GM21529 (cell line): Measurements from ENCODE around the gene GABRB3.

Source experiments
- ATAC-seq: cut with Tn5 transposase; IDR thresholded peaks from one replicate; pipeline ENCODE4 v1.9.1; 2021; ENCODE audit not compliant: unreplicated experiment

The GABRB3 gene

DNA sequence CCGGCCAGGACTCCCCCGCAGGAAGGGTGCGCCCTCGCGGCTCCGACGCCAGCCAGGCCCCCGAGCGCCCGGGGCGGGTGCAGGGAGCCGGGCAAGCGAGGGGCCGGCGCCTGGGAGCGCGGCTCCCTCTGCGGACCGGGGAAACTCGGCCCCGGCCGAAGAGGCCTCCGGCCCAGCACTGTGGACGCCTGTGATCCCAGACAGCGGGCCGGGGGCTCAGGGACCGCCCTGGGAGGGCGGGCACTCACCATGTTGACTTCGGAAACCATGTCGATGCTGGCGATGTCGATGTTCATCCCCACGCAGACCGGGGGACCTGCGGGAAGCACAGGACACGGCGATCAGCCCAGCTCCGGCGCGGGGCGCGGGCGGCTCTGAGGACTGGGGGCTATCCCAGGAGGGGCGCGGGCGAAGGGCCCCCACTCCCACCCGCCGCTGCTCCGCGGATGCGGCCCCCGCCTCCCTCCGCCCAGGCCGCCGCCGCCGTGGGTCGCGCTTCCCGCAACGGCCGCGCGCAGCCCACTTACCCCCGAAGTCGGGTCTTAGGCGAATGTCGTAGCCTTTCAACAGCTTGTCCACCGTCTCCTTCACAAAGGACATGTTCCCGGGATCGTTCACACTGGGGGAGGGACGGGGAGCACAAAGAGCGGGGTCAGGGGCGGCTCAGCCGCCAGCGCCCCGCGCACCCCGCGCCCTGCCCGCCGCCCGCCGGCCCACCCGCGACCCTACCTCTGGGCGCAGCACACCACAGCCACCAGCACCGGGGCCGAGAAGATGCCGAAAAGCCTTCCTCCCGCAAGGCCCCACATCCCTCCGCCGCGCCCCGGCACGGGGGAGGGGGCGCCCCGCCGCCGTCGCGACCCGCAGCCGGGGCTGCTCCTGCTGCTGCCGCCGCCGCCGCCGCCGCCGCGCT, at the start of gene GABRB3:
Gene GABRB3, minus strand, starts transcription at position 913 of the 913 bp plus-strand sequence.
- no peak for ATAC-seq

DNA sequence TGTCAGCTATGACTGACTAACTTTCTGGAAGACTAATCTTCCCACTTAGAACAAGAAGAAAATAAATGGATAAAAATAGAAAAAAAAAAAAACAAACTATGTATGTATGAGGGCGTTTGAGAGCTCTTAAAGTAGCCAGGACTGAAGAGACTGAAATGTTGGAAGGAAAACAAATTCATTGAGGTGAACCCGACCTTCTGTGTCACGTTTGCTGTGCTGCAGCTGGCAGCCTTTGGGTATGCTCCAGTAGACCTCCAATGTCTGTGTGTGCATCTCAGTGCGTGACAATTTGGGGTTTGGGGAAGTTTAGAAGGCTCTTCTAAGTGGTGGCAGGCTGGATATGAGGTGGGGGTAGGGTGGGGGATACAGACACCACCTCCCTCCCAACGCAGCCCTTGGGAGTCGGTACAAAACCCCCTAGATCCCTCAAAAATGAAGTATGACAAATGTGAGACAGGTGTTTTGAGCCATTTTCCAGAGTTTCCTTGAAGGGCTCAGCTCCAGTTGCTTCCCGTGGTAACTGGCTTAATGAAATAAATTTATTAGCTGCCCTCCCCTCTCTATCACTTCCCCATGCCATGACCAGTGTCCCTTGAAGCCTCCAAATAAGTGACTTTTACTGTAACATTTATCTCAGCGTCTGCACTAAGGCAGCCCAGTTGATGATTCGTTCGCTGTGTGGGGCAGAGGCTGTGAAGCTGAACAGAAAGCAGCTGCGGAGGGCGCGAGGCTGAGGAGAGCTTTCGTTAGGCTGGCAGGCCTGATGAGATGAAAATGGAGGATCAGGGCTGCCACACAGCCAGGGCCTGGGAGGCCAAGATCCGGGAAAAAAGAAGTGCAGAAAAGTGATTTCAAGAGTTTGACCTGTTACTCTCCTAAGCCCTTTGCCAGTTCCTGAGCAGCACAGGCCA, 34.9 kb upstream of the GABRB3 start:
- ATAC-seq = no peak

DNA sequence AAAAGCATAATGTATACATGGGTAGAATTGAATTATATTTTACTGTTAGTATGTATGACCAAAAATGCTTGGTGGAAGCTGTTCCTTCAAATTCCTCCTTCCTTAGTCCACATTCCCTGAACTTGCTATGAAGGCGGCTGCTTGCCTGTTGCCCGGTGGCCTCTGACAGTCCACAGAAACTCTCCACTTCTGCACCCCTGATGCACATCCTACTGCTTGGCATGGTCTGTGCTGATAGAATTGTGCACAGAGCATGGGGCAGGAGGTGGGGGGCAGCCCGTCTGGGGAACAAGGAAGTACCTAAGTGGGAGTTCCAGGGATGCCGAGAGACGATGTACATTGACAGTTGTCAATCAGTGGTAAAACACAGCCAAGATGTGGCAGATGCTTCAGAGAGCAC, 33.7 kb upstream of the GABRB3 start:
- no peak for ATAC-seq

DNA sequence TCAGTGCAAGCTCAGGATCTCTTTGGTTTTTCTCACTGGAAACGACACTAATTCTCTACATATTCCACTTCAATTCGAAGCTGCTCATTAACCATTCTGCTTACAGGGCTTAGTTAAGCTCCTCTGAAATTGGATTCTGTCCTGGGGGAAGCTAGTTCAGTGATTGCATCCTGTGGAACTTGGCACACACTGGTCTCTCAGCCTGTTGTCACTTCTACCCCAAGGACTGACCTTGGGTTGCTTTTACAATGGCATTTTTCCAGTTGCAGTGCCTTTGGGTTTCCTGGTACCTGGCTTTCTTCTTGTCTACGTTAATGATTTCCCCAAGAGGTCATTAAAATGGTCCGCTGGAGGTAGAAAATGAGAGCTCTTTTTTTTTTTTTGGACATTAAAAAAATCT, 33.3 kb upstream of the GABRB3 start:
- no peak for ATAC-seq

DNA sequence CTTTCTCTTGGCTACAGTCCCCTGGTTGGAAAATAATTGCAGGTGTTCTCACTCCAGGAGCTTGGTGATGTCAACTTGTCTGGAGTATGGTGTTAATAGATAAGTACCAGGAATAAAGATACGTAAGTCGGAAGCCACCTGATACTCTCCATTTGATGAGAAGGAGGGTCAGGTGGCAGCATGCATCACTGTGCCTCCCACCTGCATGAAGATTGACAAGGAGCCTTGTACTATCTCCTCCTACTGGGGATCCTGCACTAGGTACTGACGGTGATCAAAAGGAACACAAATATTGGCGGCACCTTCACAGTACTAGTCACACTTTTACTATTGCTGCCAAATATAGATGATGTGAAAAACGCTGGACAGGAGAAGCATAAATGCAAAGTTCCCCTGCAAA, 32.6 kb upstream of the GABRB3 start:
- ATAC-seq = no peak

DNA sequence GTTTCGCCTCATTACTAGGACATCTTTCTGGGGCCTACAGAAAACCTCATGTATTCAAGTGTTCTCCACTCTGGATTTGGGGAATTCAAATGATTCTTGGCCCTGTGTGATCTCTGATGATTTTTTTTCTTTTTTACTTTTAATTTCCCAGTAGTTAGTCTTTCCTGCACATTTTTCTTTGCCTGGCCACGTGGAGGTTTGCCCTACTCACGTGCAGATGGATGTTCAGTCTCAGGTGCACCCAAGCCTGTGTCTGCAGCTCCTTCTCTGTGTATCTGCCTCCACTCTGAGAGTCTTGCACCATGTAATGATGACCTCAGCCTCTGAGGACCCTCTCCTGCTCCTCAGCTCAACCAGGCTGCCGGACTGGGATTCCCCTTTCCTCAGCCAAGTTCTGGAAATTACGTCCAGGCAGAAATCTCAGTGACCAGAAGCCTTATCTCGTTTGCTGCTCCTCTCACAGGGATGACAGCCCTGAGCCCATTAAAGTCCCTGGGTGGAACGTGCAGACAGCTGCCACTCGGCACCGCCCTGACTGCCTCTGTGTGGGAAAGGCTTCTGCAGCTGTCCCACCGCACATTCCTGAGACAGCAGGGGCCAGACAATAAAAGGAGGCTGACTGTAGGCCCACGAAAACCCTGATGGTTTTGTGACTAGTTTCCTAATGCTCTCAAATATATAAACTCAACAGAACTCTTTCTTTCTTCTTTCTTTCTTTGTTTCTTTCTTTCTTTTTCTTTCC, 31.4 kb upstream of the GABRB3 start:
- ATAC-seq = no peak

DNA sequence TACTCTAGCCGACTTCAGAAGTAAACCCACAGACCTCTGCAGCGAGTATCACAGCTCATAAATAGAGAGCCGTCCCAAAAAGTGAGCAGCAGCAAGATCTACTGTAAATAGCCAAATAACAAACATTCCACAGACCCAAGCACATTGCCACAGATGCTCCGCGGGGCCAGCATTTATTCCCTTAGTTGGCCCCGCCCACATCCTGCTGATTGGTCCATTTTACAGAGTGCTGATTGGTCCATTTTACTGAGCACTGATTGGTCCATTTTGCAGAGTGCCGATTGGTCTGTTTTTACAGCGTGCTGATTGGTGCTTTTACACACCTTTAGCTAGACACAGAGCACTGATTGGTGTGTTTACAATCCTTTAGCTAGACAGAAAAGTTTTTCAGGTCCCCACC, 17.3 kb upstream of the GABRB3 start:
- no peak for ATAC-seq

DNA sequence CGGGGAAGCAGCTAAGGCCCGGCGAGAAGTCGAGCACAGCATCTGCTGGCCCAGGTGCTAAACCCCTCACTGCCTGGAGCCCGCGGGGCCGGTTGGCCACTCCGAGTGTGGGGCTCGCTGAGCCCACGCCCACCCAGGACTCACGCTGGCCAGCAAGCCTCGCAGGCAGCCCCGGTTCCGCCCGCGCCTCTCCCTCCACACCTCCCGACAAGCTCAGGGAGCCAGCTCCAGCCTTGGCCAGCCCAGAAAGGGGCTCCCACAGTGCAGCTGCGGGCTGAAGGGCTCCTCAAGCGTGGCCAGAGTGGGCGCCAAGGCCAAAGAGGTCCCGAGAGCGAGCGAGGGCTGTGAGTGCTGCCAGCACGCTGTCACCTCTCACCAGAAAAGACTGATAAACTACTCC, 8.9 kb upstream of the GABRB3 start:
- no peak for ATAC-seq

DNA sequence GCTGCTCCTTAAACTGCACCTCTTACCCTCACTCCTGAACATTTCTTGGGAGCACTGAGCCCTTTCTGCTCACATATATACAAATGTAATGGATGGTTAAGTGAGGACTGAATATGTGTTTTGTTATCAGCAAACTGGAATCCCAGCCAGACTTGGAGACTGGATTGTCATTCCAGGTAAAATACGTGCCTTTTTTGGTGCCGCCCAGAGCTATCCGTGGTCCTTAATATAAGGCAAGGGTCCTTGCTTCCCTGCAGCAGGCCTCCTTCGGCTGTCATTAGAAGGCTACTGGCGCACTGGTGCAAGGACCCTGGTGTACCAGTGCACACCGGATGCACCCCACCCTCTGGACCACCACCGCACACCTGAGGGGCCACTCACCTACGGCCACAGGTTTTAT, 1.1 kb upstream of the GABRB3 start:
- ATAC-seq = no peak

DNA sequence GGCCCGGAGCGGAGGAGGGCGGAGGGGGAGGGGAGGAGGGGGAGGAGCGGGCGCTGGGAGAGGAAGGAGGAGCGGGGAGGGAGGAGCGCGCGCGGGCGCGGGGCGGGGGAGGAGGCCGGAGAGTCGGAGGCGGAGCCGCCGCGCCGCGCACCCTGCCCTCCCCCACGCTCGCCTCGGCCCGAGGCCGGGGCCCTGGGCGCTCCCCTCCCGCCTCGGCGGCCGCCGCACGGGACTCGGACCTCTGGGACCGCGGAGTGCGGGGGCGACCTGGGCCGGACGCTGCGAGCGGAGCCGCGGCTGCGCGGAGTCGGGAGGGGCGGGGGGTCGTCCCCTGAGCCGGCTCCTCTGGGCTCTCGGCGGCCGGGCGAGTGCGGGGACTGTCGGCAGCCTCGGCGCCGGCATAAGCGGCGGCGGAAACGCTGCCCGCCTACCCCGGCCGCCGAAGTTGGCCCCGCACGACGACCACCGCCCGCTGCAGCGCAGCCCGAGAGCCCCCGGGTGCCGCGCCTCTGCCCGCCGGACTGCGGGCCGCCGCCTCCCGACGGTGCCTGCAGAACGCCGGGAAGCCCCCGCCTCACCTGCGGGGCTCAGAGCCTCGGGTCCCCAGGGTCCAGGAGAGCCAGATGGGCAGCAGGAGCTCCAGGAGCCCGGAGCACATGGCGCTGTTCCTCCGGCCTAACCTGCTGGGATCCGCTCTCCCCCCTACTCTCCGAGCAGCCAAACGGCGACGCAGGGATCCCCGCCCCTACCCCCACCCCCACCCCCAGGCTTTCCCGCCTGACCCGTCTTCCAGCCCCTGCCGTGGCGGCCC, 406 bp upstream of the GABRB3 start:
- no peak for ATAC-seq

DNA sequence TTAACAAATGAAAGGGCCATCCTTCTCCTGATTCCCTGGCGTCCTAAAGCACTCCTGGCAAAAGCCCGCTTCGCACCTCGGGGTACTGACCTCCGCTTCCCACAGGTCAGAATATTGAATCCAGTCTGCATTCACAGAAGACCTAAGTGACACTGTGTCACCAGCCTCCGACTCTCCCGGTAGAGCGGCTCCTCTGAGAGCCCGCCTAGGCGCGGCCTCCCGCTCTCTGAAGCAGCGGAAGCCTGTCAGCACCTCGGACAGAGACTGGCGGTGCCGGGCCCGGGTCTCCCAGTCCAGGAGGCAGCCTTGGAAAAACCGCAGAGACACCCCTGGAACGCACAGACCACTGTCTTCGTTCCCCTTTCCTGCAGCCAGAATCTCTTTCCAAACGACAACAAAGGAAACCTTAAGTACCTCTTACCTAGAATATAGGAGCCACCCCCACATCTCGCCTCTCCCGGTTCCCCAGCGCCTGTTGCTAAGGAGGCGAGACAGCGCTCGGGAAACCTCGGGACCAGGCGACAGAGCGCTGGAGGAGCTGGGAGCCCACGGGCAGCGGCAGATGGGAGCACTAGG, 1.2 kb downstream of the GABRB3 start:
- ATAC-seq = no peak

DNA sequence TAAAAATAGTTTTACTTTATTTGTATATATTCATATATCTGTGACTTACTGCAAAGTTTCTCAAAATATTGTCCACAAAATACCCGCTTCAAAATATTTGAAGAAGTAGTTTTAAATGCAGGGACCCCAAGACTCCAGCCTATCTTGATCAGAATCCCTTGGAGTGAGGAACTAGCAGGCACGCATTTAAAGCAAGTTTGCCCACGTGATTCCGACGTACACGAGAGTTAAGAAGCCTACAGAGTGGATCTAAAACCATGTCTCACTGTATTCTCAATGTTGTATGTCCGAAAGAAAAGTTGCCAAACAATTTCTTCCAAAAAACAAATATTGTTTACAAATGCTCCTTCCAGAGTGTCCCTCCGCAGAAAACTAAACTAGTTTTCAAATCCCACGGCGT, 1.7 kb downstream of the GABRB3 start:
- ATAC-seq = no peak

DNA sequence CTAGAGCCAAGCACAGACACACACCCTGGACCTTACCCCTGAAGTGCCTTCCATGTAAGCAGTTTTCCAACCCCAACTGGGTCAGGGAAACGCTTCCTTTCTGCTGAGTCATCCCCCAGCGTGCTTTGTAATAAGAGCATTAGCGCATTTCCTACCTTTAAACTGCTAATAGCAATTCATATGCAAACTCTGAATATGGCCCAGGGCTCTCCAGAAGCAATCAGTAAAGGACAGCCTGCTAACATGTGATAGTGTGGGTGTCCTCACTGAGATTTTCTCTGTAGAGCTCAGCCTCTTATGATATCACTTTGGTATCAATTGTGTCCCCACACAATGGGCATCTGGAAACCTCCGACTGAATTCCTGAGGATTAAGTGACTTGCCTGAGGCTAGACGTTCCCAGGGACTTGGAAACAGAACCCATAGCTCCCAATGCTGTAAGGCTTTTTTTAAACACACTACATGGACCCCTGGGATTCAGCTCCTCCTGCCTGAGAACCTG, 5.6 kb downstream of the GABRB3 start:
- no peak for ATAC-seq

DNA sequence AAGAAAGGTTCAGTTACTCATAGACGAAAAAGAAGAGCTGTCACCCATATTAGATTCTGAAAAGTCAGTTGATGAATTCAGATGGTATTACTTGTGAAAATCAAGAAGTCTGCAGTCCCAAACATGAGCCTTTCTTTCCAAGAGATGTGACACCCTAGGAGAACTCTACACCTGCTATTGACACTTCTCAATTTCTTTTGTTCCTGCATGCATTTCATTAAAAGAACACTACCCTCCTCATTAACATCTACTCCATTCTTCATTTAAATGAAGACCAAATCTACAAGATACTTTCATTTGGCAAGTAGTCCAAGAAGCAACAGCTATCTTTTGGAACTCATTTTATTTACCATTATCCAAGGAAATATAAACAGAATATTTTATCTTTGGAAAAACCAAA, 6.6 kb downstream of the GABRB3 start:
- no peak for ATAC-seq

DNA sequence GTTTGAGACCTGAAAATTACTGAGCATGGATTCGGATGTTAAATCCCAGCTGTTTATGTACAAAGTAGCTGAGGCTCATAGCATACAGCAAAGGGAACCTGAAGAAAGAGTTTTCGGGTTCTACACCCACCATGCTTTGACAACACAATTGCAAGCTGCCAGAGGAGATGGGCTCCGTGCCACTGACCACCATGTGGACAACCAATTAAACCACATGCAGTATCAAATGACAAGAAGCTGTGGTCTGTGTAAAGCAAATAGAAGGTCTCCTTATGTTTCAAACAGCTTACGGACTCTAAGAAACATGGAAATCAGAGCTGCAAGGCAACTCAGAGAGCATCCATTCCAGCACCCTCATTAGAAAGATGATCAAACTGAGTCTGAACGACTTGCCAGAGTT, 12.9 kb downstream of the GABRB3 start:
- no peak for ATAC-seq

DNA sequence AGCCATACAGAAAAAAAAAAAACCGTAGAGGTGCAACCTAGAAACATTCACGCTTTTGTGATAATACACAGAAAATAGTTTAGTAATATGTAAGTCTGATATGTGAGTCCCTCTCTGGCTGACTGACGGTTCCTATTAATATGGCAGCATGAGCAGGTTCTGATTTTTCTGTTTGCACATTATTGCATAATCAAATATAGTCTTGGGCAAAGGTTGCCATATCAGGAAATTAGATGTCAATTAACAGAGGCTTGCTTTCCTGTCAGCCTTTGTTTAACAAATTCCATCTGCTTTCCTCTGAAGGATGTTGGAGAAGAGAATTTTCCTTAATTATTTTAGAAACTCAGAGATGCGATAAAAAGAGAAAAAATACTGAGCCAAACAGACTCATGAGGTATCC, 14.8 kb downstream of the GABRB3 start:
- no peak for ATAC-seq

DNA sequence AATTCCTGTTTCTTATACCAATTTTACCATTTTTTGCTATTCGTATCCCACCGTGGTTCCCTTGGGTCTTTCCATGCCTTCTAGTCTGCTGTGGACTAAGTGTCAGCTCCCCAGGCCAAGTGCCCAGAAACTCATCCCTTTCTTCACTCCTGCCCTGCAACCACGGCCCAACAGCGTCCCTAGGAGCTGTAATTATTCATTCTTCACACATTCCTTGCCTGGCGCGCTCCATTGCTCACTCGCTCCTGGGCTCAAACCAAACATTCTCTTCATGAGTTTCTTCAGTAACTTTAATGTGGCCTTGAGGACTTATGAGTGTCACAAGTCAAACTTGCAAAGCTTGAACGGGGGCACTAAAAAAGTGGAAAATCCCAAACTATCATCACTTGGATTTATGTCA, 15.7 kb downstream of the GABRB3 start:
- no peak for ATAC-seq

DNA sequence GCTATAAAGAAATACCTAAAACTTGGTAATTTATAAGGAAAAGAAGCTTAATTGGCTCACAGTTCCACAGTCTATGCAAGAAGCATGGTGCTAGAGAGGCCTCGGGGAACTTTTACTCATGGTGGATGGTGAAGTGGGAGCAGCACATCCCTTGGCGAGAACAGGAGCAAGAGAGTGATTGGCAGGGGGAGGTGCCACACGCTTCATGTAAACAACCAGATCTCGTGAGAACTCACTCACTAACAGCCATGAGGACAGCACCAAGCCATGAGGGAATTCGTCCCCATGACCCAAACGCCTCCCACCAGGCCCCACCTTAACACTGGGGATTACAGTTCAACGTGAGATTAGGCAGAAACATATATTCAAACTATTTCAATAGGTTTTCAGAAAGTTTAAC, 28.0 kb downstream of the GABRB3 start:
- ATAC-seq = no peak

DNA sequence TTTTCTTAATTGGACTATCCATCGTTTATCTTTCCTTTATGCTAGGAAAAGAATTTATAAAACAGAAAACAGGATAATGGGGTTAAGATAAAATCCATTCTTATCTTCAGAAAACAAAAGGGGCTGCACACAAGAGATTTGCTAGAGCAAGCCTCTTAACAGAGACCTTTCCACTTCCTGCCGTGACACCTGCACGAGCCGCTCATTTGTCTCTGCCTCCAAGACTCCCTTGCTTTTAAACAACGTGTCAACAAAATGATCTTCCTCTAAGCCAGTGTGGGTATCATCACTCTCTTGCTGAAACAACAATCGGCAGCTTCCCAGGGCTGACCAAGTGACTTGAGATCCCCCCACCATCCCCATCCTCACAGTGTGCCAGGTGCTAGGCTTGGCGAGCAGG, 33.1 kb downstream of the GABRB3 start:
- ATAC-seq = no peak

DNA sequence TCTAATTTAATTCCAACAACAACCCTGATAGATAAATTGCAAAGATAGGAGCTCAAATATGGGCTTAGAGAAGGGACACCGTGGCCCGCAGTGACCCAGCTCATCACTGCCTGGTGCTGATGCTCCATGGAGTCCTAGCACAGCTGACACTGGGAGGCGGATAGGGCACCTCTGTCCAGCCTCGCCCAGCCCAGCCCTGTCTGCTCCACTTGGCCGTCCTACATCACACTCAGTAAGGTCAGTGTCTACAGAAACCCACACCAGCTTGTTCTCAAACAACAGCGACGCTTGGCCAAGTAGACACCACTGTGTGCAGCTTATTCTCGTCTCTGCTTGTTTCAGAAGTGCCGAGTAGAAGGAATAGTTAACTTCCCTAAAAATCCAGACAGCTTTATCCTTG, 33.9 kb downstream of the GABRB3 start:
- no peak for ATAC-seq
